Gastrocnemius medialis (tissue), 4 donors: ENCODE measurements around the gene EED. TPM values are rescaled to one million over a fixed set of nuclear protein-coding genes. Genes with fewer than 3 reads are reported as not detected.
"Not testable (repeated sequence)": the region's sequence is repeated elsewhere in the genome, so short reads cannot be mapped to it uniquely, and the experiment has no call there.

Source experiments
- ATAC-seq, 2 donors: fragments of 150-250 bp; one replicate each; pipeline ENCODE4 v1.9.1; 2016
- DNase-seq, 2 donors: peaks; one replicate each; pipeline ENCODE4 v3.0.0-alpha.2; 2019
- H3K27ac ChIP-seq, 4 donors: fragments of 200-600 bp; sonication (generic); 1 replicate in 1 of 4; 2 replicates in 3 of 4; pipeline ENCODE4 v1.5.1; 2016 to 2018; ENCODE audit warnings: mild to moderate bottlenecking in 2 of 4, moderate library complexity in 1 of 4
- H3K27me3 ChIP-seq, 3 donors: fragments of 200-600 bp; sonication (generic) in 2 of 3; 1 replicate in 1 of 3; 2 replicates in 2 of 3; pipeline versions ENCODE4 v1.5.1 to v1.6.0; 2016 to 2019; ENCODE audit warnings: mild to moderate bottlenecking in 1 of 3, moderate library complexity in 1 of 3
- H3K36me3 ChIP-seq, 2 donors: fragments of 200-600 bp; sonication (generic) in 1 of 2; one replicate each; pipeline ENCODE4 v1.5.1; 2017 to 2018
- H3K4me1 ChIP-seq, 2 donors: fragments of 200-600 bp; sonication (generic) in 1 of 2; one replicate each; pipeline ENCODE4 v1.5.1; 2016 to 2017; ENCODE audit warnings: mild to moderate bottlenecking in 2 of 2
- H3K4me3 ChIP-seq, 4 donors: fragments of 200-600 bp; sonication (generic) in 3 of 4; 1 replicate in 1 of 4; 2 replicates in 3 of 4; pipeline ENCODE4 v1.5.1; 2016 to 2019; ENCODE audit warnings: mild to moderate bottlenecking in 2 of 4
- H3K9me3 ChIP-seq, 3 donors: fragments of 200-600 bp; sonication (generic) in 2 of 3; 1 replicate in 1 of 3; 2 replicates in 2 of 3; pipeline ENCODE4 v1.5.1; 2016 to 2019
- CTCF ChIP-seq, 5 experiments: fragments of 450-650 bp in 3 of 5; fragments of 200-600 bp in 2 of 5; sonication (generic) in 2 of 5; IDR thresholded peaks in 4 of 5; conservative IDR thresholded peaks in 1 of 5; 1 replicate in 4 of 5; 2 replicates in 1 of 5; pipeline ENCODE4 v1.5.1; 2016 to 2019; ENCODE audit warnings: antibody characterized with exemption in 5 of 5, mild to moderate bottlenecking in 3 of 5, moderate library complexity in 3 of 5
- POLR2A ChIP-seq, 2 donors: fragments of 450-650 bp; IDR thresholded peaks; one replicate each; pipeline ENCODE4 v1.6.1; 2017; ENCODE audit warnings: antibody characterized with exemption in 2 of 2, mild to moderate bottlenecking in 2 of 2, moderate library complexity in 2 of 2
- in situ Hi-C, 4 donors: fragments of 200-750 bp; cut with MboI; loops; one replicate each; pipeline versions ENCODE4 v1.15.0 to v1.8.0; 2017; ENCODE audit warnings: low sequenced_read_pairs in 4 of 4
- intact Hi-C: fragments of 100-400 bp; cut with DNase I; formaldehyde crosslinking; loops from one replicate; pipeline ENCODE4 v1.15.1; 2023; ENCODE audit warnings: low total_unique reads
- total RNA-seq, 4 donors: library from RNA; depleted of rRNA; stranded (reverse); fragments of >200 nt; gene quantifications; one replicate each; pipeline versions ENCODE4 v1.1.0 to v1.2.3, GENCODE V29; 2016

The EED gene
- total RNA-seq, 4 donors from 2014 or later, result 5.2 to 12.1 (median 8.5) TPM

GRCh38 chr11:86287468-86287796, 42.9 kb downstream of the EED start:
- ATAC-seq (no peak), DNase-seq (no peak)
- no peak overlapping the region for H3K4me3 ChIP-seq
- intact Hi-C loops, result no loop called here
- in situ Hi-C loops, result no loop called here
- no peaks in the 10 kb centered on the region for H3K27me3 ChIP-seq
- H3K4me1 ChIP-seq, result no peaks in the 10 kb centered on the region
- no peaks in the 10 kb centered on the region for H3K9me3 ChIP-seq
- peaks cover 0 to 11% of the 10 kb centered on the region in 2 donors for H3K36me3 ChIP-seq
- TF ChIP-seq POLR2A (IDR thresholded peaks at IDR 0.05) (no peak), CTCF (IDR thresholded peaks at IDR 0.05 in 4 of 5, conservative IDR thresholded peaks at IDR 0.05 in 1 of 5) (no peak)
- H3K27ac ChIP-seq, result no peak overlapping the region

- intact Hi-C loops, result no loop called here
- no peak for TF ChIP-seq CTCF (IDR thresholded peaks at IDR 0.05 in 4 of 5, conservative IDR thresholded peaks at IDR 0.05 in 1 of 5)
- TF ChIP-seq POLR2A (IDR thresholded peaks at IDR 0.05), result no peak
Observed at GRCh38 chr11:86288776-86289507, 44.4 kb downstream of the EED start.

GRCh38 chr11:86289508-86290280, 45.1 kb downstream of the EED start:
- H3K4me3 ChIP-seq, H3K9me3 ChIP-seq, ATAC-seq, H3K27ac ChIP-seq, H3K36me3 ChIP-seq, H3K27me3 ChIP-seq, in situ Hi-C loops, H3K4me1 ChIP-seq, DNase-seq: not testable (repeated sequence)
- intact Hi-C loops, result loop anchor here (10.0 kb wide), 1 partner anchor 345 kb away; no protein-coding TSS in a partner anchor

More at GRCh38 chr11:86288776-86289507, 44.4 kb downstream of the EED start:
- ATAC-seq (no peak), DNase-seq (no peak)
- H3K36me3 ChIP-seq, result peaks cover 0 to 10% of the 10 kb centered on the region in 2 donors
- no peak overlapping the region for H3K27ac ChIP-seq
- no peaks in the 10 kb centered on the region for H3K27me3 ChIP-seq
- H3K4me3 ChIP-seq, result no peak overlapping the region
- no peaks in the 10 kb centered on the region for H3K4me1 ChIP-seq
- no peaks in the 10 kb centered on the region for H3K9me3 ChIP-seq
- in situ Hi-C loops, result no loop called here

GRCh38 chr11:86291466-86292262, 47.1 kb downstream of the EED start:
- peak in 4 of 5 experiments; percentile 14 to 41 (median 21) for TF ChIP-seq CTCF (IDR thresholded peaks at IDR 0.05 in 4 of 5, conservative IDR thresholded peaks at IDR 0.05 in 1 of 5)
- TF ChIP-seq POLR2A (IDR thresholded peaks at IDR 0.05), result no peak
- Histone ChIP-seq H3K4me1 (no peaks in the 10 kb centered on the region), H3K27me3 (no peaks in the 10 kb centered on the region), H3K36me3 (no peaks in the 10 kb centered on the region), H3K9me3 (no peaks in the 10 kb centered on the region), H3K4me3 (no peak overlapping the region), H3K27ac (no peak overlapping the region)
- peak in 1 of 2 donors; percentile 36 for ATAC-seq
- in situ Hi-C loops (no loop called here), intact Hi-C loops (loop anchor here (10.0 kb wide), 1 partner anchor 347 kb away; no protein-coding TSS in a partner anchor)
- DNase-seq, result no peak
